H1 (cell line): ENCODE measurements around the gene OSBP2. TPM values are rescaled to one million over a fixed set of nuclear protein-coding genes. Genes with fewer than 3 reads are reported as not detected.
A peak's percentile ranks its signal among the peaks of the same experiment; 100 is the strongest.

ENCODE experiments used
- CTCF ChIA-PET: fragments of 300-600 bp; sonication (Branson Sonifier 250); formaldehyde crosslinking; loops from one replicate; lab custom pipeline; 2021; ENCODE audit not compliant: partially characterized antibody; lab: Charles Lee
- POLR2A ChIA-PET: fragments of 300-600 bp; sonication (Branson Sonifier 250); formaldehyde crosslinking; loops from one replicate; lab custom pipeline; 2021; ENCODE audit warnings: inconsistent platforms; ENCODE audit not compliant: partially characterized antibody; lab: Charles Lee
- DNase-seq, 2 experiments: peaks; one replicate each; pipeline versions ENCODE4 v3.0.0 to v3.0.0-alpha.2; 2010 to 2022; ENCODE audit warnings: low spot score in 2 of 2, low read depth in 1 of 2, mixed read lengths in 1 of 2
- FAIRE-seq: peaks from 2 replicates; lab custom pipeline; 2011; peaks lifted over from hg19 to GRCh38; lab: Jason Lieb, UNC
- H2AFZ ChIP-seq: 2 replicates; pipeline ENCODE4 v1.8.1; 2012; ENCODE audit warnings: low read length, inconsistent platforms
- H2AK5ac ChIP-seq: 2 replicates; pipeline ENCODE4 v1.6.1; 2013; ENCODE audit warnings: low read depth, low read length
- H2BK120ac ChIP-seq: replicated peaks from 2 replicates; pipeline ENCODE3; 2013; ENCODE audit warnings: low read depth, low read length, inconsistent platforms
- H2BK12ac ChIP-seq: 2 replicates; pipeline ENCODE4 v1.6.1; 2013; ENCODE audit warnings: low read depth, low read length
- H2BK15ac ChIP-seq: 2 replicates; pipeline ENCODE4 v1.6.1; 2013; ENCODE audit warnings: low read length
- H2BK20ac ChIP-seq: 2 replicates; pipeline ENCODE4 v1.6.1; 2013; ENCODE audit warnings: low read length
- H2BK5ac ChIP-seq: 2 replicates; pipeline ENCODE4 v1.6.1; 2013; ENCODE audit warnings: low read depth, low read length
- H3K14ac ChIP-seq: 2 replicates; pipeline ENCODE4 v1.6.1; 2013; ENCODE audit warnings: inconsistent platforms; ENCODE audit not compliant: insufficient read length
- H3K18ac ChIP-seq: 2 replicates; pipeline ENCODE4 v1.6.1; 2013; ENCODE audit warnings: low read length; ENCODE audit errors: extremely low read depth
- H3K23ac ChIP-seq: 2 replicates; pipeline ENCODE4 v1.6.1; 2013; ENCODE audit warnings: inconsistent platforms; ENCODE audit not compliant: insufficient read length
- H3K23me2 ChIP-seq: 2 replicates; pipeline ENCODE4 v1.6.1; 2013; ENCODE audit warnings: low read depth, low read length
- H3K27ac ChIP-seq: 2 replicates; pipeline ENCODE4 v1.6.1; 2011; ENCODE audit warnings: low read depth, low read length, inconsistent platforms
- H3K27me3 ChIP-seq, 4 experiments: replicated peaks in 1 of 4; 1 replicate in 1 of 4; 2 replicates in 3 of 4; pipeline versions ENCODE4 v1.6.1 to v1.8.1; 2011 to 2013; ENCODE audit warnings: low read length in 3 of 4, mild to moderate bottlenecking in 3 of 4, inconsistent platforms in 2 of 4, mixed read lengths in 2 of 4, moderate library complexity in 1 of 4; ENCODE audit not compliant: control insufficient read depth in 3 of 4, insufficient read depth in 3 of 4; ENCODE audit errors: extremely low read depth in 1 of 4
- H3K36me3 ChIP-seq, 4 experiments: 2 replicates each; pipeline versions ENCODE4 v1.6.1 to v1.8.1; 2011 to 2013; ENCODE audit warnings: mild to moderate bottlenecking in 4 of 4, low read length in 3 of 4, moderate library complexity in 2 of 4, control low read depth in 1 of 4, inconsistent platforms in 1 of 4; ENCODE audit not compliant: insufficient read depth in 4 of 4, control insufficient read depth in 2 of 4
- H3K4ac ChIP-seq: replicated peaks from 2 replicates; pipeline ENCODE3; 2013; ENCODE audit warnings: low read length, low read depth, mixed read lengths, inconsistent platforms; ENCODE audit not compliant: insufficient read length
- H3K4me1 ChIP-seq, 4 experiments: replicated peaks in 1 of 4; 1 replicate in 1 of 4; 2 replicates in 3 of 4; pipeline versions ENCODE4 v1.6.1 to v1.8.1; 2011 to 2013; ENCODE audit warnings: low read length in 3 of 4, inconsistent platforms in 2 of 4, mixed read lengths in 1 of 4; ENCODE audit not compliant: insufficient read depth in 4 of 4, control insufficient read depth in 3 of 4
- H3K4me2 ChIP-seq, 2 experiments: 2 replicates each; pipeline versions ENCODE4 v1.6.1 to v1.8.1; 2011 to 2013; ENCODE audit warnings: low read depth in 2 of 2, low read length in 2 of 2, control low read depth in 1 of 2, inconsistent platforms in 1 of 2, mild to moderate bottlenecking in 1 of 2; ENCODE audit not compliant: insufficient read depth in 1 of 2
- H3K4me3 ChIP-seq, 4 experiments: fragments of 200-600, 300-600 bp in 1 of 4; sonication (generic), shearing (Covaris generic), sonication (Bioruptor Twin) in 1 of 4; 2 replicates each; pipeline versions ENCODE4 v1.5.1 to v1.8.1; 2011 to 2016; ENCODE audit warnings: low read length in 4 of 4, low read depth in 3 of 4, control low read depth in 2 of 4, inconsistent platforms in 2 of 4, mild to moderate bottlenecking in 2 of 4, mixed read lengths in 1 of 4, moderate library complexity in 1 of 4; ENCODE audit not compliant: insufficient read depth in 2 of 4; ENCODE audit errors: extremely low read depth in 1 of 4
- H3K56ac ChIP-seq: replicated peaks from 2 replicates; pipeline ENCODE3; 2013; ENCODE audit warnings: low read depth, mild to moderate bottlenecking, mixed read lengths, low read length, inconsistent platforms; ENCODE audit not compliant: insufficient read length
- H3K79me1 ChIP-seq: 2 replicates; pipeline ENCODE4 v1.6.1; 2013; ENCODE audit warnings: low read depth, low read length, control low read depth
- H3K79me2 ChIP-seq, 2 experiments: 2 replicates each; pipeline versions ENCODE4 v1.6.1 to v1.8.1; 2012 to 2013; ENCODE audit warnings: low read length in 2 of 2, mild to moderate bottlenecking in 2 of 2, inconsistent platforms in 1 of 2; ENCODE audit not compliant: insufficient read depth in 2 of 2, control insufficient read depth in 1 of 2
- H3K9ac ChIP-seq, 4 experiments: replicated peaks in 1 of 4; 1 replicate in 1 of 4; 2 replicates in 3 of 4; pipeline versions ENCODE4 v1.6.1 to v1.8.1; 2011 to 2013; ENCODE audit warnings: low read depth in 3 of 4, low read length in 3 of 4, control low read depth in 2 of 4, mild to moderate bottlenecking in 2 of 4, moderate library complexity in 2 of 4, inconsistent platforms in 1 of 4; ENCODE audit errors: extremely low read depth in 1 of 4
- H3K9me3 ChIP-seq, 2 experiments: 2 replicates each; pipeline versions ENCODE4 v1.6.1 to v1.8.1; 2012 to 2013; ENCODE audit warnings: mild to moderate bottlenecking in 2 of 2, moderate library complexity in 2 of 2, control low read depth in 1 of 2, inconsistent platforms in 1 of 2, low read depth in 1 of 2, low read length in 1 of 2, mixed read lengths in 1 of 2; ENCODE audit not compliant: insufficient read depth in 2 of 2
- H4K20me1 ChIP-seq, 2 experiments: replicated peaks in 1 of 2; 2 replicates each; pipeline versions ENCODE3 to v1.8.1; 2011 to 2013; ENCODE audit warnings: inconsistent platforms in 2 of 2, low read length in 2 of 2, mild to moderate bottlenecking in 1 of 2; ENCODE audit not compliant: insufficient read depth in 2 of 2, control insufficient read depth in 1 of 2
- H4K5ac ChIP-seq: 2 replicates; pipeline ENCODE4 v1.6.1; 2013; ENCODE audit warnings: low read length, low read depth, mixed read lengths, inconsistent platforms; ENCODE audit not compliant: insufficient read length
- H4K8ac ChIP-seq: 2 replicates; pipeline ENCODE4 v1.8.0; 2013; ENCODE audit warnings: mild to moderate bottlenecking, moderate library complexity, low read length, inconsistent platforms; ENCODE audit not compliant: insufficient read depth; ENCODE audit errors: extremely low read depth
- H4K91ac ChIP-seq: replicated peaks from 2 replicates; pipeline ENCODE3; 2013; ENCODE audit warnings: low read length, mixed read lengths, inconsistent platforms; ENCODE audit not compliant: insufficient read length
- TCF12 ChIP-seq: IDR thresholded peaks from 2 replicates; pipeline ENCODE4 v1.6.1; 2011; ENCODE audit warnings: low read depth, mild to moderate bottlenecking, low read length
- whole genome bisulfite sequencing, 2 experiments: shearing (Covaris generic) in 1 of 2; methylation state at CpG; one replicate each; pipeline versions ENCODE4 v1.1.6 to v1.1.7; 2013 to 2015; ENCODE audit warnings: low lambda C conversion rate in 2 of 2, mixed read lengths in 2 of 2, inconsistent platforms in 1 of 2, low coverage in 1 of 2, missing lambda C conversion rate in 1 of 2; ENCODE audit not compliant: insufficient replicate concordance in 2 of 2, insufficient coverage in 1 of 2, insufficient read length in 1 of 2; ENCODE audit errors: extremely low coverage in 1 of 2, missing lambda C conversion rate in 1 of 2; 5-methylcytosine and 5-hydroxymethylcytosine counted together
- polyA plus RNA-seq, 7 experiments: library from polyadenylated mRNA; depleted of rRNA in 3 of 7; stranded (reverse) in 5 of 7; unstranded in 2 of 7; fragments of >200 nt in 5 of 7; fragments of 200-250 nt in 2 of 7; gene quantifications; 1 replicate in 5 of 7; 2 replicates in 1 of 7; 4 replicates in 1 of 7; pipeline versions ENCODE4 v1.2.1 to v1.2.3, GENCODE V29; 2011 to 2013; ENCODE audit warnings: missing spikeins in 2 of 7, mixed read lengths in 2 of 7
- total RNA-seq: library from RNA; stranded (reverse); fragmentation: NEBNext Ultra II Directional; extraction: Animal tissue kit (Norgen Biotek cat#: 25700); gene quantifications from 2 replicates; pipeline ENCODE4 v1.2.1, GENCODE V29; 2021
- TF ChIP-seq, protein P1 (sequence below), 3 experiments: IDR thresholded peaks; 1 replicate in 2 of 3; 2 replicates in 1 of 3; pipeline versions ENCODE4 v1.5.1 to v1.6.1; 2011; ENCODE audit warnings: low read length in 3 of 3, mild to moderate bottlenecking in 3 of 3, inconsistent platforms in 2 of 3, low read depth in 1 of 3, moderate library complexity in 1 of 3; ENCODE audit not compliant: insufficient read depth in 1 of 3; ENCODE audit errors: control extremely low read depth in 1 of 3

The OSBP2 gene
- total and polyA plus RNA-seq, 2 of the 8 experiments (the other 6 are each of a cell fraction or from before 2014, with no cell fraction given): 3.4 to 3.7 TPM

DNA sequence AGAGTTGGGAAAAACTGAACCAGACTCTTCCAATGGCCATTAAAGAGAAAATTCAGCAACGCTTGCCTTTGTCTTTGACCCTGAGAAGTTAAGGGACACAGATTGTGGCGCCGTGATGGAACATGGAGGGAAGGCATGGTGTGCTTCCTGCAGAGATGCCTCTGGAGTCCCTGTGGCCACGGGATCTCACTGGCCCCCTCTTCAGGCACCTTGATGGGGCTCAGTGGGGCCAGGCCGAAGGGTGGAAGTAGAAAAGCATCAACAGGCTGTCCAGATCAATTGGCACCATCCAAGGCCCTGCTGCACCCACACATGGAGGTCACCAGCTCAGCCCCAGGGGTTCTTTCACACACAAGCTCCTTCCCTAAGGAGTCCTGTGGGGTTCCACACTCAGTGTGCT is 231.0 kb downstream of the OSBP2 start:
- H3K9me3 ChIP-seq: no peaks in the 10 kb centered on the region
- no peak overlapping the region for H3K4ac ChIP-seq
- H2BK120ac ChIP-seq: no peak overlapping the region
- H3K36me3 ChIP-seq: peaks cover 27 to 64% (median 52%) of the 10 kb centered on the region in 4 experiments
- DNase-seq: no peak
- CTCF ChIA-PET: interaction anchor here (1.0 to 1.4 kb wide), 2 partner anchors 8 to 163 kb away, joined by 3 to 8 read pairs; no protein-coding TSS in a partner anchor
- H3K9ac ChIP-seq: no peak overlapping the region
- no peak overlapping the region for H4K91ac ChIP-seq
- no peak overlapping the region for H2BK15ac ChIP-seq
- TF ChIP-seq, protein P1, sequence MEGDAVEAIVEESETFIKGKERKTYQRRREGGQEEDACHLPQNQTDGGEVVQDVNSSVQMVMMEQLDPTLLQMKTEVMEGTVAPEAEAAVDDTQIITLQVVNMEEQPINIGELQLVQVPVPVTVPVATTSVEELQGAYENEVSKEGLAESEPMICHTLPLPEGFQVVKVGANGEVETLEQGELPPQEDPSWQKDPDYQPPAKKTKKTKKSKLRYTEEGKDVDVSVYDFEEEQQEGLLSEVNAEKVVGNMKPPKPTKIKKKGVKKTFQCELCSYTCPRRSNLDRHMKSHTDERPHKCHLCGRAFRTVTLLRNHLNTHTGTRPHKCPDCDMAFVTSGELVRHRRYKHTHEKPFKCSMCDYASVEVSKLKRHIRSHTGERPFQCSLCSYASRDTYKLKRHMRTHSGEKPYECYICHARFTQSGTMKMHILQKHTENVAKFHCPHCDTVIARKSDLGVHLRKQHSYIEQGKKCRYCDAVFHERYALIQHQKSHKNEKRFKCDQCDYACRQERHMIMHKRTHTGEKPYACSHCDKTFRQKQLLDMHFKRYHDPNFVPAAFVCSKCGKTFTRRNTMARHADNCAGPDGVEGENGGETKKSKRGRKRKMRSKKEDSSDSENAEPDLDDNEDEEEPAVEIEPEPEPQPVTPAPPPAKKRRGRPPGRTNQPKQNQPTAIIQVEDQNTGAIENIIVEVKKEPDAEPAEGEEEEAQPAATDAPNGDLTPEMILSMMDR (IDR thresholded peaks at IDR 0.05; ENCODE audit: control extremely low read depth in 1 of 3, insufficient read depth in 1 of 3, low read depth in 1 of 3, low read length in 3 of 3): peak in 1 of 3 experiments; percentile 9; a peak in 1 of 4 replicates
- no peak for TF ChIP-seq TCF12
- TF ChIP-seq, all 59 proteins: peak for 1
- no peak for FAIRE-seq
- Histone ChIP-seq H3K56ac (no peak overlapping the region), H4K5ac (no peak overlapping the region), H3K18ac (no peak overlapping the region), H4K20me1 (peaks cover 0 to 6% of the 10 kb centered on the region in 2 experiments), H3K23me2 (no peaks in the 10 kb centered on the region), H3K23ac (no peak overlapping the region), H3K4me2 (no peak overlapping the region), H2AFZ (no peak overlapping the region), H3K14ac (no peak overlapping the region), H2BK20ac (no peak overlapping the region), H3K27me3 (no peaks in the 10 kb centered on the region), H2BK5ac (no peak overlapping the region), H3K27ac (no peak overlapping the region), H4K8ac (no peak overlapping the region), H3K79me2 (no peaks in the 10 kb centered on the region), H3K79me1 (no peaks in the 10 kb centered on the region), H3K4me1 (no peaks in the 10 kb centered on the region), H3K4me3 (no peak overlapping the region), H2AK5ac (no peak overlapping the region), H2BK12ac (no peak overlapping the region)
- 95% methylated on average over 5 of the region's 5 CpGs; no CpG with 5 or more reads in 1 of the 2 experiments for WGBS, 2 experiments
- POLR2A ChIA-PET: interaction anchor here (1.5 to 2.2 kb wide), 3 partner anchors 14 to 43 kb away, joined by 5 to 9 read pairs (median 5); partner anchors contain the start of genes MORC2 and TUG1
